Measurements from ENCODE around the gene SFXN3. TPM values are rescaled to one million over a fixed set of nuclear protein-coding genes. Genes with fewer than 3 reads are reported as not detected.

Gene SFXN3
- total and polyA plus RNA-seq, 7 donors, result 9.5 to 57.1 (median 17.5) TPM

DNA sequence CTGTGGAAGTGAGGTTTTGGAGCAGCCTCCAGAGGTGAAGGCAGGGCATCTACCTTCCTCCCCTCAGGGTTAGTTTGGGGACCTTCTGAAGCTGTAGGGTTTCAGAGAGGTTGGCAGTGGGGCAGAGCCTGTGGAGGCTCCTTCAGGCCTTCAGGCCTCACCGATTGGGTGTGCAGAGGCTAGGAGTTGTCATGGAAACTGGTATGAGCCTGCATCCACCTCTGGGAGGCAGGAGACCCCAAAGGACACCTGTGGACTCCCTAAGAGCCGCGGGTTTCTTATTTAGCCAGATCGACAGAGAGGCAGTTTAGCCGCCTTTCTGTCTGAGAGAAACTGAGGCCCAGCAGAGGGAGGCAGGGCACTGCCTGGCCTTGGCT lies 29.4 kb upstream of the SFXN3 start:
- H3K27me3 ChIP-seq, result no peaks in the 10 kb centered on the region
- TF ChIP-seq EP300 (IDR thresholded peaks at IDR 0.05) (no peak), POLR2AphosphoS5 (IDR thresholded peaks at IDR 0.05) (no peak), POLR2A (IDR thresholded peaks at IDR 0.05) (no peak)
- TF ChIP-seq, protein P1, sequence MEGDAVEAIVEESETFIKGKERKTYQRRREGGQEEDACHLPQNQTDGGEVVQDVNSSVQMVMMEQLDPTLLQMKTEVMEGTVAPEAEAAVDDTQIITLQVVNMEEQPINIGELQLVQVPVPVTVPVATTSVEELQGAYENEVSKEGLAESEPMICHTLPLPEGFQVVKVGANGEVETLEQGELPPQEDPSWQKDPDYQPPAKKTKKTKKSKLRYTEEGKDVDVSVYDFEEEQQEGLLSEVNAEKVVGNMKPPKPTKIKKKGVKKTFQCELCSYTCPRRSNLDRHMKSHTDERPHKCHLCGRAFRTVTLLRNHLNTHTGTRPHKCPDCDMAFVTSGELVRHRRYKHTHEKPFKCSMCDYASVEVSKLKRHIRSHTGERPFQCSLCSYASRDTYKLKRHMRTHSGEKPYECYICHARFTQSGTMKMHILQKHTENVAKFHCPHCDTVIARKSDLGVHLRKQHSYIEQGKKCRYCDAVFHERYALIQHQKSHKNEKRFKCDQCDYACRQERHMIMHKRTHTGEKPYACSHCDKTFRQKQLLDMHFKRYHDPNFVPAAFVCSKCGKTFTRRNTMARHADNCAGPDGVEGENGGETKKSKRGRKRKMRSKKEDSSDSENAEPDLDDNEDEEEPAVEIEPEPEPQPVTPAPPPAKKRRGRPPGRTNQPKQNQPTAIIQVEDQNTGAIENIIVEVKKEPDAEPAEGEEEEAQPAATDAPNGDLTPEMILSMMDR (IDR thresholded peaks at IDR 0.05), result no peak
- peak overlapping the region; percentile 99 to 100 (median 100) for H3K27ac ChIP-seq
- DNase-seq, result no peak
- H3K4me3 ChIP-seq, result peak overlapping the region in 3 of 4 donors; percentile 80 to 90 (median 90)
- WGBS, 2 donors, result 72 to 76% methylated on average over 5 of the region's 5 CpGs
- peaks cover 17 to 44% (median 29%) of the 10 kb centered on the region in 4 donors for H3K36me3 ChIP-seq
- peaks cover 0 to 66% (median 54%) of the 10 kb centered on the region in 4 donors for H3K4me1 ChIP-seq
- intact Hi-C loops (cut with DNase I), result no loop called here
- H3K9me3 ChIP-seq, result no peaks in the 10 kb centered on the region

DNA sequence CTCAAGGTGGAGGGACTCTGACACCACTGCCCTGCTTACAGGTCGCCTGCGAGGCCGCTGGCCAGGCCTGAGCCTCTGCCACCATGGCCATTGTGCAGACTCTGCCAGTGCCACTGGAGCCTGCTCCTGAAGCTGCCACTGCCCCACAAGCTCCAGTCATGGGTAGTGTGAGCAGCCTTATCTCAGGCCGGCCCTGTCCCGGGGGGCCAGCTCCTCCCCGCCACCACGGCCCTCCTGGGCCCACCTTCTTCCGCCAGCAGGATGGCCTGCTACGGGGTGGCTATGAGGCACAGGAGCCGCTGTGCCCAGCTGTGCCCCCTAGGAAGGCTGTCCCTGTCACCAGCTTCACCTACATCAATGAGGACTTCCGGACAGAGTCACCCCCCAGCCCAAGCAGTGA lies 28.6 kb upstream of the SFXN3 start:
- TF ChIP-seq, protein P1 (IDR thresholded peaks at IDR 0.05), result no peak
- TF ChIP-seq POLR2AphosphoS5 (IDR thresholded peaks at IDR 0.05), result no peak
- TF ChIP-seq POLR2A (IDR thresholded peaks at IDR 0.05), result no peak
- TF ChIP-seq EP300 (IDR thresholded peaks at IDR 0.05), result no peak
- 85 to 96% methylated on average over 11 of the region's 11 CpGs for WGBS, 2 donors
- peaks cover 17 to 52% (median 34%) of the 10 kb centered on the region in 4 donors for H3K36me3 ChIP-seq

DNA sequence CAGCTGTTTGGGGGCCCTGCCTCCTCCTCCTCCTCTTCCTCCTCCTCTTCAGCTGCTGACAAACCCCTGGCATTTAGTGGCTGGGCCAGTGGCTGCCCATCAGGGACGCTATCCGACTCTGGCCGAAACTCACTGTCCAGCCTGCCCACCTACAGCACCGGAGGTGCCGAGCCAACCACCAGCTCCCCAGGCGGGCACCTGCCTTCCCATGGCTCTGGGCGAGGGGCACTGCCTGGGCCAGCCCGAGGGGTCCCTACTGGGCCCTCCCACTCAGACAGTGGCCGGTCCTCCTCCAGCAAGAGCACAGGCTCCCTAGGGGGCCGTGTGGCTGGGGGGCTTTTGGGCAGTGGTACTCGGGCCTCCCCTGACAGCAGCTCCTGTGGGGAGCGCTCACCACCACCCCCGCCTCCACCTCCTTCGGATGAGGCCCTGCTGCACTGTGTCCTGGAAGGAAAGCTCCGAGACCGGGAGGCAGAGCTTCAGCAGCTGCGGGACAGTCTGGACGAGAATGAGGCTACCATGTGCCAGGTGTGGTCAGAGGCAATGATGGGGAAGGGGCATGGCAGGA lies 27.3 kb upstream of the SFXN3 start:
- intact Hi-C loops (cut with DNase I), result no loop called here

More for the DNA sequence above, 28.6 kb upstream of the SFXN3 start:
- peak overlapping the region; percentile 99 to 100 (median 100) for H3K27ac ChIP-seq
- H3K27me3 ChIP-seq, result no peaks in the 10 kb centered on the region
- H3K9me3 ChIP-seq, result no peaks in the 10 kb centered on the region
- intact Hi-C loops (cut with DNase I), result no loop called here
- peaks cover 0 to 69% (median 56%) of the 10 kb centered on the region in 4 donors for H3K4me1 ChIP-seq
- H3K4me3 ChIP-seq, result no peak overlapping the region
- peak; percentile 66 for DNase-seq

DNA sequence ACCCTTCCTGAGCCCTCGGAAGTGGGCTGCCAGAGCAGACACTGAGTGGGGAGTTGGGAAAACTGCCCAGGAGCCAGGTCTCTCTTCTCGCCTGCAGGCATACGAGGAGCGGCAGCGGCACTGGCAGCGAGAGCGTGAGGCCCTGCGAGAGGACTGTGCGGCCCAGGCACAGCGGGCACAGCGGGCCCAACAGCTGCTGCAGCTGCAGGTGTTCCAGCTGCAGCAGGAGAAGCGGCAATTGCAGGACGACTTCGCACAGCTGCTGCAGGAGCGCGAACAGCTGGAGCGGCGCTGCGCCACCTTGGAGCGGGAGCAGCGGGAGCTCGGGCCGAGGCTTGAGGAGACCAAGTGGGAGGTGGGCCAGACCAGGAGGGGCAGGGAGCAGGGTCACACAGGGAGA lies 25.7 kb upstream of the SFXN3 start:
- intact Hi-C loops (cut with DNase I), result no loop called here
- Histone ChIP-seq H3K27me3 (no peaks in the 10 kb centered on the region), H3K4me1 (peaks cover 0 to 69% (median 63%) of the 10 kb centered on the region in 4 donors), H3K9me3 (no peaks in the 10 kb centered on the region), H3K27ac (peak overlapping the region in 2 of 4 donors; percentile 4 to 99), H3K36me3 (peaks cover 17 to 53% (median 34%) of the 10 kb centered on the region in 4 donors), H3K4me3 (no peak overlapping the region)
- TF ChIP-seq, protein P1 (IDR thresholded peaks at IDR 0.05), result no peak
- TF ChIP-seq POLR2A (IDR thresholded peaks at IDR 0.05) (no peak), EP300 (IDR thresholded peaks at IDR 0.05) (no peak), POLR2AphosphoS5 (IDR thresholded peaks at IDR 0.05) (no peak)
- 91 to 93% methylated on average over 23 of the region's 23 CpGs for WGBS, 2 donors
- DNase-seq, result peak; percentile 50

More for the DNA sequence above, 27.3 kb upstream of the SFXN3 start:
- H3K9me3 ChIP-seq, result no peaks in the 10 kb centered on the region
- H3K4me3 ChIP-seq, result no peak overlapping the region
- H3K27me3 ChIP-seq, result no peaks in the 10 kb centered on the region
- peak overlapping the region; percentile 99 to 100 (median 100) for H3K27ac ChIP-seq
- peaks cover 17 to 53% (median 34%) of the 10 kb centered on the region in 4 donors for H3K36me3 ChIP-seq
- peaks cover 0 to 70% (median 65%) of the 10 kb centered on the region in 4 donors for H3K4me1 ChIP-seq
- 94 to 95% methylated on average over 18 of the region's 18 CpGs for WGBS, 2 donors
- TF ChIP-seq EP300 (IDR thresholded peaks at IDR 0.05) (no peak), POLR2A (IDR thresholded peaks at IDR 0.05) (no peak), POLR2AphosphoS5 (IDR thresholded peaks at IDR 0.05) (no peak)
- TF ChIP-seq, protein P1 (IDR thresholded peaks at IDR 0.05), result no peak
- DNase-seq, result peak; percentile 57

Data from sigmoid colon (tissue), 7 donors.